SK-N-SH (cell line): ENCODE measurements around the gene PTPRD. TPM values are rescaled to one million over a fixed set of nuclear protein-coding genes. Genes with fewer than 3 reads are reported as not detected.

Experiments
- CTCF ChIA-PET: fragments of 300-600, 350-600 bp; formaldehyde crosslinking; extraction: SDS; loops from one replicate; lab custom pipeline; 2021; lab: Yijun Ruan, JAX
- POLR2A ChIA-PET: fragments of 350-600 bp; sonication (Branson Sonifier 250); formaldehyde crosslinking; extraction: SDS; loops from one replicate; lab custom pipeline; 2020; ENCODE audit warnings: antibody characterized with exemption, inconsistent platforms; lab: Yijun Ruan, JAX
- DNase-seq: peaks from one replicate; pipeline ENCODE4 v3.0.0; 2012
- H2AFZ ChIP-seq: fragments of 200-600 bp; sonication (generic); 2 replicates; pipeline ENCODE4 v1.8.1; 2016; ENCODE audit warnings: antibody characterized with exemption, mild to moderate bottlenecking, low read depth
- H3F3A ChIP-seq: fragments of 200-600 bp; sonication (generic); replicated peaks from 2 replicates; pipeline ENCODE3; 2016; ENCODE audit warnings: antibody characterized with exemption, mild to moderate bottlenecking; ENCODE audit not compliant: insufficient read depth
- H3K27ac ChIP-seq, 2 experiments: fragments of 200-500 bp in 1 of 2; fragments of 200-600 bp in 1 of 2; sonication (Bioruptor generic) in 1 of 2; sonication (generic), shearing (Covaris generic) in 1 of 2; 2 replicates each; pipeline versions ENCODE4 v1.5.1 to v1.6.1; 2014 to 2016; ENCODE audit warnings: low read depth in 2 of 2, inconsistent platforms in 1 of 2, low read length in 1 of 2, mild to moderate bottlenecking in 1 of 2, mixed read lengths in 1 of 2
- H3K27me3 ChIP-seq: fragments of 200-600 bp; sonication (generic), shearing (Covaris generic); 2 replicates; pipeline ENCODE4 v1.6.1; 2016; ENCODE audit warnings: mixed run types; ENCODE audit not compliant: insufficient read depth
- H3K36me3 ChIP-seq, 2 experiments: fragments of 200-500 bp in 1 of 2; fragments of 200-600 bp in 1 of 2; sonication (Bioruptor generic) in 1 of 2; sonication (generic) in 1 of 2; replicated peaks in 1 of 2; 2 replicates each; pipeline versions ENCODE3 to v1.5.1; 2014 to 2016; ENCODE audit warnings: low read length in 1 of 2, mild to moderate bottlenecking in 1 of 2; ENCODE audit not compliant: insufficient read depth in 2 of 2, control insufficient read depth in 1 of 2
- H3K4me1 ChIP-seq, 2 experiments: fragments of 200-500 bp in 1 of 2; fragments of 200-600 bp in 1 of 2; sonication (Bioruptor generic) in 1 of 2; sonication (generic), shearing (Covaris generic) in 1 of 2; 2 replicates each; pipeline versions ENCODE4 v1.5.1 to v1.6.1; 2014 to 2016; ENCODE audit warnings: low read depth in 1 of 2, low read length in 1 of 2, mixed run types in 1 of 2; ENCODE audit not compliant: insufficient read depth in 2 of 2, control insufficient read depth in 1 of 2
- H3K4me2 ChIP-seq: fragments of 200-600 bp; sonication (generic), shearing (Covaris generic); 2 replicates; pipeline ENCODE4 v1.6.1; 2017; ENCODE audit warnings: mixed run types
- H3K4me3 ChIP-seq, 2 experiments: fragments of 200-500 bp in 1 of 2; fragments of 200-600 bp in 1 of 2; sonication (Bioruptor generic) in 1 of 2; sonication (generic), shearing (Covaris generic) in 1 of 2; 2 replicates each; pipeline versions ENCODE4 v1.5.1 to v1.8.1; 2014 to 2016; ENCODE audit warnings: low read depth in 2 of 2, inconsistent platforms in 1 of 2, low read length in 1 of 2, mild to moderate bottlenecking in 1 of 2, mixed read lengths in 1 of 2, moderate library complexity in 1 of 2
- H3K79me2 ChIP-seq: fragments of 200-600 bp; sonication (generic); 2 replicates; pipeline ENCODE4 v1.8.1; 2017; ENCODE audit warnings: mild to moderate bottlenecking; ENCODE audit not compliant: insufficient read depth
- H3K9ac ChIP-seq: fragments of 200-600 bp; sonication (generic); 2 replicates; pipeline ENCODE4 v1.6.1; 2017; ENCODE audit warnings: mixed run types
- H3K9me2 ChIP-seq: fragments of 200-600 bp; sonication (generic); 2 replicates; pipeline ENCODE4 v1.6.1; 2017; ENCODE audit warnings: mixed run types
- H3K9me3 ChIP-seq: fragments of 200-600 bp; sonication (generic); 2 replicates; pipeline ENCODE4 v1.6.1; 2017; ENCODE audit warnings: mixed run types, mild to moderate bottlenecking, moderate library complexity
- H4K20me1 ChIP-seq: fragments of 200-600 bp; sonication (generic); 2 replicates; pipeline ENCODE4 v1.6.1; 2017; ENCODE audit warnings: mild to moderate bottlenecking, mixed run types; ENCODE audit not compliant: insufficient read depth
- ELF1 ChIP-seq: IDR thresholded peaks from 2 replicates; pipeline ENCODE4 v1.4.0; 2012
- EP300 ChIP-seq, 2 experiments: IDR thresholded peaks; 2 replicates each; pipeline versions ENCODE4 v1.4.0 to v1.6.1; 2012; ENCODE audit warnings: borderline replicate concordance in 1 of 2, low read depth in 1 of 2, low read length in 1 of 2
- FOXJ3 ChIP-seq: sonication (generic); formaldehyde crosslinking; IDR thresholded peaks from 2 replicates; pipeline ENCODE4 v1.5.1; 2020; ENCODE audit warnings: mild to moderate bottlenecking, missing genetic modification reagents
- GATA2 ChIP-seq: sonication (generic); formaldehyde crosslinking; IDR thresholded peaks from 2 replicates; pipeline ENCODE4 v1.5.0; 2020; ENCODE audit warnings: mild to moderate bottlenecking, missing genetic modification reagents
- MAX ChIP-seq: IDR thresholded peaks from 2 replicates; pipeline ENCODE4 v1.4.0; 2012; ENCODE audit warnings: low read depth
- MEF2A ChIP-seq: IDR thresholded peaks from 2 replicates; pipeline ENCODE4 v1.4.0; 2012; ENCODE audit warnings: low read depth, borderline replicate concordance
- MXI1 ChIP-seq: IDR thresholded peaks from 2 replicates; pipeline ENCODE4 v1.6.1; 2012; ENCODE audit warnings: mild to moderate bottlenecking, low read depth, low read length, improper control_type of control experiment
- NFIC ChIP-seq: IDR thresholded peaks from 2 replicates; pipeline ENCODE4 v1.4.0; 2012; ENCODE audit warnings: borderline replicate concordance
- PBX3 ChIP-seq: IDR thresholded peaks from 2 replicates; pipeline ENCODE4; 2012
- RAD21 ChIP-seq: IDR thresholded peaks from 2 replicates; pipeline ENCODE4 v1.6.1; 2012; ENCODE audit warnings: mild to moderate bottlenecking, low read length
- RCOR1 ChIP-seq: fragments of 150-350 bp; IDR thresholded peaks from 2 replicates; pipeline ENCODE4 v1.6.1; 2017; ENCODE audit warnings: antibody characterized with exemption, low read length
- REST ChIP-seq: IDR thresholded peaks from 2 replicates; pipeline ENCODE4 v1.6.1; 2012; ENCODE audit warnings: mild to moderate bottlenecking, low read depth, low read length, moderate library complexity
- RFX5 ChIP-seq: IDR thresholded peaks from 2 replicates; pipeline ENCODE4 v1.6.1; 2012; ENCODE audit warnings: mild to moderate bottlenecking, improper control_type of control experiment, low read length
- RXRA ChIP-seq: IDR thresholded peaks from 2 replicates; pipeline ENCODE4 v1.4.0; 2012; ENCODE audit warnings: low read depth, mild to moderate bottlenecking, borderline replicate concordance
- SIN3A ChIP-seq: IDR thresholded peaks from 2 replicates; pipeline ENCODE4 v1.6.1; 2012; ENCODE audit warnings: low read depth, mild to moderate bottlenecking, low read length, moderate library complexity, borderline replicate concordance
- TEAD4 ChIP-seq: IDR thresholded peaks from 2 replicates; pipeline ENCODE4 v1.4.0; 2012; ENCODE audit warnings: mild to moderate bottlenecking, borderline replicate concordance; ENCODE audit not compliant: insufficient read depth
- USF2 ChIP-seq: fragments of 150-350 bp; IDR thresholded peaks from 2 replicates; pipeline ENCODE4 v1.6.1; 2017; ENCODE audit warnings: antibody characterized with exemption, low read length, low read depth, borderline replicate concordance
- ZBTB33 ChIP-seq: IDR thresholded peaks from 2 replicates; pipeline ENCODE4 v1.4.0; 2012; ENCODE audit warnings: low read depth, borderline replicate concordance
- WGBS: methylation state at CpG from one replicate; pipeline ENCODE4 v1.1.6; 2017; ENCODE audit warnings: low lambda C conversion rate; 5-methylcytosine and 5-hydroxymethylcytosine counted together
- polyA plus RNA-seq, 3 experiments: library from polyadenylated mRNA; depleted of rRNA; stranded (reverse); fragments of >200 nt; gene quantifications; 2 replicates each; pipeline ENCODE4 v1.2.3, GENCODE V29; 2012

Gene PTPRD
- polyA plus RNA-seq, 1 of the 3 experiments (the other 2 are of a cell fraction): 0.15 TPM

- H3K27me3 ChIP-seq: no peaks in the 10 kb centered on the region
- WGBS: 0% methylated on average over 2 of the region's 2 CpGs
Observed at GRCh38 chr9:10661994-10662393, 49.2 kb upstream of the PTPRD start.

GRCh38 chr9:10661376-10661775, 48.6 kb upstream of the PTPRD start:
- Histone ChIP-seq H3K9me3 (no peaks in the 10 kb centered on the region), H3F3A (no peaks in the 10 kb centered on the region), H3K4me1 (no peaks in the 10 kb centered on the region), H3K79me2 (no peaks in the 10 kb centered on the region), H3K27me3 (no peaks in the 10 kb centered on the region), H3K9me2 (no peaks in the 10 kb centered on the region), H3K4me2 (no peak overlapping the region), H2AFZ (no peak overlapping the region), H4K20me1 (no peaks in the 10 kb centered on the region), H3K9ac (no peak overlapping the region), H3K27ac (no peak overlapping the region), H3K36me3 (no peaks in the 10 kb centered on the region), H3K4me3 (no peak overlapping the region)
- DNase-seq: no peak
- ChIA-PET CTCF (no interaction called here), POLR2A (no interaction called here)
- 18% methylated on average over 1 of the region's 1 CpG for WGBS
- TF ChIP-seq RFX5 (no peak), REST (no peak), MEF2A (no peak), NFIC (no peak), MXI1 (no peak), ELF1 (no peak), TEAD4 (no peak), USF2 (no peak), SIN3A (no peak), EP300 (IDR thresholded peaks at IDR 0.05; ENCODE audit: borderline replicate concordance in 1 of 2, low read depth in 1 of 2, low read length in 1 of 2) (no peak), RCOR1 (no peak), PBX3 (no peak), ZBTB33 (no peak), FOXJ3 (no peak)

More at GRCh38 chr9:10661994-10662393, 49.2 kb upstream of the PTPRD start:
- no peak for DNase-seq
- Histone ChIP-seq H3K9me3 (no peaks in the 10 kb centered on the region), H3K4me3 (no peak overlapping the region), H3K9me2 (no peaks in the 10 kb centered on the region), H4K20me1 (no peaks in the 10 kb centered on the region), H3K4me2 (no peak overlapping the region), H3K9ac (no peak overlapping the region), H2AFZ (no peak overlapping the region), H3F3A (no peaks in the 10 kb centered on the region), H3K27ac (no peak overlapping the region), H3K36me3 (no peaks in the 10 kb centered on the region), H3K4me1 (no peaks in the 10 kb centered on the region), H3K79me2 (no peaks in the 10 kb centered on the region)
- TF ChIP-seq FOXJ3 (no peak), GATA2 (CRISPR knock-in tag) (no peak), RXRA (no peak), RAD21 (no peak), MAX (no peak), PBX3 (no peak)
- ChIA-PET POLR2A (no interaction called here), CTCF (no interaction called here)
